GM23338 (cell line): ENCODE data around the gene NRF1. TPM values are rescaled to one million over a fixed set of nuclear protein-coding genes. Genes with fewer than 3 reads are reported as not detected.

Experiments used
- ATAC-seq: fragments of 200-7000 bp; cut with Tn5 transposase; 3 replicates; pipeline ENCODE4 v1.9.1; 2020
- DNase-seq: peaks from one replicate; pipeline ENCODE4 v3.0.0-alpha.2; 2015; ENCODE audit warnings: low spot score
- H2AFZ ChIP-seq: fragments of 200-600 bp; sonication (generic); 2 replicates; pipeline ENCODE4 v1.8.0; 2016; ENCODE audit warnings: antibody characterized with exemption, mild to moderate bottlenecking, moderate library complexity
- H3F3A ChIP-seq: fragments of 200-600 bp; sonication (generic); replicated peaks from 2 replicates; pipeline ENCODE4 v1.8.0; 2017; ENCODE audit warnings: antibody characterized with exemption, mixed run types, low read depth
- H3K27ac ChIP-seq: fragments of 200-600 bp; sonication (generic); 2 replicates; pipeline ENCODE4 v1.6.1; 2016; ENCODE audit warnings: low read depth
- H3K27me3 ChIP-seq: fragments of 200-600 bp; sonication (generic); 2 replicates; pipeline ENCODE4 v1.8.0; 2016; ENCODE audit warnings: mild to moderate bottlenecking, mixed run types, moderate library complexity; ENCODE audit not compliant: insufficient read depth
- H3K36me3 ChIP-seq: fragments of 200-600 bp; sonication (generic); 2 replicates; pipeline ENCODE4 v1.8.0; 2016; ENCODE audit warnings: mild to moderate bottlenecking; ENCODE audit not compliant: insufficient read depth
- H3K4me1 ChIP-seq: fragments of 200-600 bp; sonication (generic); 2 replicates; pipeline ENCODE4 v1.8.0; 2016; ENCODE audit warnings: mild to moderate bottlenecking, moderate library complexity; ENCODE audit not compliant: insufficient read depth
- H3K4me2 ChIP-seq: fragments of 200-600 bp; sonication (generic); 2 replicates; pipeline ENCODE4 v1.7.1; 2017; ENCODE audit warnings: mixed run types
- H3K4me3 ChIP-seq: fragments of 200-600 bp; sonication (generic); 2 replicates; pipeline ENCODE4 v1.6.1; 2016; ENCODE audit warnings: mixed run types
- H3K79me2 ChIP-seq: fragments of 200-600 bp; sonication (generic); replicated peaks from 2 replicates; pipeline ENCODE4 v1.8.0; 2017; ENCODE audit warnings: mild to moderate bottlenecking; ENCODE audit not compliant: insufficient read depth
- H3K9me2 ChIP-seq: fragments of 200-600 bp; sonication (generic); 2 replicates; pipeline ENCODE4 v1.8.0; 2017; ENCODE audit not compliant: insufficient read depth
- H4K20me1 ChIP-seq: fragments of 200-600 bp; sonication (generic); replicated peaks from 2 replicates; pipeline ENCODE4 v1.8.0; 2017; ENCODE audit warnings: mild to moderate bottlenecking; ENCODE audit not compliant: insufficient read depth
- H3K27ac Mint-ChIP-seq: 2 replicates; pipeline ENCODE4 v1.8.0; 2020; ENCODE audit warnings: inconsistent platforms, mild to moderate bottlenecking, moderate library complexity, mixed read lengths
- H3K27me3 Mint-ChIP-seq: 3 replicates; pipeline ENCODE4 v1.8.0; 2022; ENCODE audit warnings: low read depth, mild to moderate bottlenecking, moderate library complexity, mixed read lengths, inconsistent platforms; ENCODE audit not compliant: insufficient read depth, poor library complexity
- H3K36me3 Mint-ChIP-seq: 3 replicates; pipeline ENCODE4 v1.8.0; 2021; ENCODE audit warnings: low read depth, mild to moderate bottlenecking, inconsistent platforms, moderate library complexity, mixed read lengths
- H3K4me1 Mint-ChIP-seq: 3 replicates; pipeline ENCODE4 v1.8.0; 2020; ENCODE audit warnings: mild to moderate bottlenecking, inconsistent platforms, mixed read lengths
- H3K4me3 Mint-ChIP-seq: 3 replicates; pipeline ENCODE4 v1.8.0; 2021; ENCODE audit warnings: moderate library complexity, mild to moderate bottlenecking, inconsistent platforms, mixed read lengths
- H3K9me3 Mint-ChIP-seq: 3 replicates; pipeline ENCODE4 v1.8.0; 2020; ENCODE audit warnings: moderate library complexity, mild to moderate bottlenecking, inconsistent platforms, mixed read lengths
- CREB1 ChIP-seq: fragments of 250-450 bp; sonication (Bioruptor Pico); IDR thresholded peaks from 2 replicates; pipeline ENCODE4 v1.5.0; 2020; ENCODE audit warnings: low read depth, mild to moderate bottlenecking, moderate library complexity
- ETS1 ChIP-seq: IDR thresholded peaks from 2 replicates; pipeline ENCODE4 v1.6.1; 2016; ENCODE audit warnings: antibody characterized with exemption
- EZH2 ChIP-seq: fragments of 200-600 bp; sonication (generic); IDR thresholded peaks from one replicate; pipeline ENCODE4 v1.8.0; 2017; ENCODE audit warnings: antibody characterized with exemption, mild to moderate bottlenecking, low read depth; ENCODE audit not compliant: unreplicated experiment
- JUNB ChIP-seq: IDR thresholded peaks from one replicate; pipeline ENCODE4 v1.6.1; 2016; ENCODE audit warnings: antibody characterized with exemption; ENCODE audit not compliant: unreplicated experiment
- POLR2AphosphoS5 ChIP-seq: IDR thresholded peaks from 2 replicates; pipeline ENCODE4 v1.6.1; 2016; ENCODE audit warnings: antibody characterized with exemption, low read depth
- REST ChIP-seq: IDR thresholded peaks from one replicate; pipeline ENCODE4 v1.6.1; 2018; ENCODE audit warnings: antibody characterized with exemption; ENCODE audit not compliant: unreplicated experiment
- STAT1 ChIP-seq: IDR thresholded peaks from one replicate; pipeline ENCODE4 v1.6.1; 2016; ENCODE audit warnings: antibody characterized with exemption; ENCODE audit not compliant: unreplicated experiment
- ZNF114 ChIP-seq: fragments of 250-450 bp; sonication (Bioruptor Pico); IDR thresholded peaks from 2 replicates; pipeline ENCODE4 v1.5.0; 2020; ENCODE audit warnings: mild to moderate bottlenecking, moderate library complexity
- ZNF331 ChIP-seq: fragments of 250-450 bp; sonication (Bioruptor Pico); IDR thresholded peaks from 2 replicates; pipeline ENCODE4 v1.5.0; 2020; ENCODE audit warnings: low read depth, mild to moderate bottlenecking, moderate library complexity
- ZNF462 ChIP-seq: fragments of 250-450 bp; sonication (Bioruptor Pico); IDR thresholded peaks from 2 replicates; pipeline ENCODE4 v1.5.0; 2020; ENCODE audit warnings: mild to moderate bottlenecking, moderate library complexity
- polyA plus RNA-seq: library from polyadenylated mRNA; unstranded; fragments of >200 nt; fragmentation: Nextera tagmentation; extraction: Ambion mirVana; gene quantifications from 2 replicates; pipeline ENCODE4 v1.2.1, GENCODE V29; 2016
- total RNA-seq: library from RNA; depleted of rRNA; stranded (reverse); fragments of >200 nt; shearing (Covaris generic); gene quantifications from 2 replicates; pipeline ENCODE4 v1.2.3, GENCODE V29; 2014

The NRF1 gene
- total and polyA plus RNA-seq, 2 experiments from 2014 or later: 5.3 to 24.6 TPM

GRCh38 chr7:129774871-129775694 is 163.6 kb downstream of the NRF1 start (continued):
- TF ChIP-seq ZNF462 (CRISPR knock-in tag): no peak
- no peak for TF ChIP-seq JUNB
- TF ChIP-seq ZNF114 (CRISPR knock-in tag): no peak
- TF ChIP-seq POLR2AphosphoS5: no peak
- no peak for TF ChIP-seq ETS1
- no peak for TF ChIP-seq EZH2

GRCh38 chr7:129775695-129776361 is 164.3 kb downstream of the NRF1 start:
- H3K27me3 ChIP-seq: peaks cover 27% of the 10 kb centered on the region
- peak overlapping the region; percentile 56 for H3K4me3 Mint-ChIP-seq
- peaks cover 70% of the 10 kb centered on the region for H3K4me1 ChIP-seq
- TF ChIP-seq POLR2AphosphoS5 (no peak), ZNF114 (CRISPR knock-in tag) (no peak), CREB1 (CRISPR knock-in tag) (no peak), ZNF331 (CRISPR knock-in tag) (no peak), REST (no peak), ETS1 (no peak), STAT1 (no peak)

More at GRCh38 chr7:129775695-129776361, 164.3 kb downstream of the NRF1 start:
- Mint-ChIP-seq H3K4me1 (peaks cover 68% of the 10 kb centered on the region), H3K27me3 (peaks cover 47% of the 10 kb centered on the region), H3K27ac (peak overlapping the region; percentile 59), H3K9me3 (no peaks in the 10 kb centered on the region), H3K36me3 (peaks cover 23% of the 10 kb centered on the region)
- peak overlapping the region; percentile 100 for H3K4me2 ChIP-seq
- peak; percentile 3 for ATAC-seq
- peaks cover 17% of the 10 kb centered on the region for H3F3A ChIP-seq
- H3K79me2 ChIP-seq: peaks cover 73% of the 10 kb centered on the region
- peak; percentile 84 for DNase-seq
- no peaks in the 10 kb centered on the region for H3K36me3 ChIP-seq
- peak overlapping the region; percentile 93 for H3K4me3 ChIP-seq
- H2AFZ ChIP-seq: no peak overlapping the region
- H3K27ac ChIP-seq: peak overlapping the region; percentile 90
- no peaks in the 10 kb centered on the region for H3K9me2 ChIP-seq
- peaks cover 9% of the 10 kb centered on the region for H4K20me1 ChIP-seq
